ENCODE data around the gene GAPT.
A peak's percentile ranks its signal among the peaks of the same experiment; 100 is the strongest.

GRCh38 chr5:58460732-58461286, 30.4 kb upstream of the GAPT start:
- TF ChIP-seq, protein P1, sequence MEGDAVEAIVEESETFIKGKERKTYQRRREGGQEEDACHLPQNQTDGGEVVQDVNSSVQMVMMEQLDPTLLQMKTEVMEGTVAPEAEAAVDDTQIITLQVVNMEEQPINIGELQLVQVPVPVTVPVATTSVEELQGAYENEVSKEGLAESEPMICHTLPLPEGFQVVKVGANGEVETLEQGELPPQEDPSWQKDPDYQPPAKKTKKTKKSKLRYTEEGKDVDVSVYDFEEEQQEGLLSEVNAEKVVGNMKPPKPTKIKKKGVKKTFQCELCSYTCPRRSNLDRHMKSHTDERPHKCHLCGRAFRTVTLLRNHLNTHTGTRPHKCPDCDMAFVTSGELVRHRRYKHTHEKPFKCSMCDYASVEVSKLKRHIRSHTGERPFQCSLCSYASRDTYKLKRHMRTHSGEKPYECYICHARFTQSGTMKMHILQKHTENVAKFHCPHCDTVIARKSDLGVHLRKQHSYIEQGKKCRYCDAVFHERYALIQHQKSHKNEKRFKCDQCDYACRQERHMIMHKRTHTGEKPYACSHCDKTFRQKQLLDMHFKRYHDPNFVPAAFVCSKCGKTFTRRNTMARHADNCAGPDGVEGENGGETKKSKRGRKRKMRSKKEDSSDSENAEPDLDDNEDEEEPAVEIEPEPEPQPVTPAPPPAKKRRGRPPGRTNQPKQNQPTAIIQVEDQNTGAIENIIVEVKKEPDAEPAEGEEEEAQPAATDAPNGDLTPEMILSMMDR (IDR thresholded peaks at IDR 0.05): peak; percentile 32 to 83 (median 64)
- no peak for TF ChIP-seq POLR2A (IDR thresholded peaks at IDR 0.05)
